SK-N-SH treated with all-trans-retinoic acid at 6 μM for 48 hours (cell line): ENCODE results near the gene ZDHHC8.

Source experiments
- ATAC-seq: fragments of 200-7000 bp; cut with Tn5 transposase; 3 replicates; pipeline ENCODE4 v1.9.1; 2020; ENCODE audit warnings: mild to moderate bottlenecking, moderate library complexity
- ARNTL ChIP-seq: fragments of 450-650 bp; formaldehyde crosslinking; IDR thresholded peaks from 2 replicates; pipeline ENCODE4 v1.5.0; 2020; ENCODE audit warnings: low read depth, mild to moderate bottlenecking, moderate library complexity, borderline replicate concordance
- BACH2 ChIP-seq: fragments of 250-450 bp; sonication (Bioruptor Pico); IDR thresholded peaks from 2 replicates; pipeline ENCODE4 v1.9.0; 2021; ENCODE audit warnings: mild to moderate bottlenecking, borderline replicate concordance
- CREB5 ChIP-seq: fragments of 250-450 bp; sonication (Bioruptor Pico); IDR thresholded peaks from 2 replicates; pipeline ENCODE4 v1.5.1; 2020; ENCODE audit warnings: low read depth, mild to moderate bottlenecking, moderate library complexity
- CSDC2 ChIP-seq: fragments of 250-450 bp; sonication (Bioruptor Pico); IDR thresholded peaks from 2 replicates; pipeline ENCODE4 v1.5.0; 2020; ENCODE audit warnings: mild to moderate bottlenecking, moderate library complexity
- ESRRG ChIP-seq: fragments of 250-450 bp; sonication (Bioruptor Pico); IDR thresholded peaks from 2 replicates; pipeline ENCODE4 v1.6.1; 2021; ENCODE audit warnings: mild to moderate bottlenecking
- GLIS3 ChIP-seq: fragments of 250-450 bp; sonication (Bioruptor Pico); IDR thresholded peaks from 2 replicates; pipeline ENCODE4 v1.5.0; 2020; ENCODE audit warnings: mild to moderate bottlenecking, moderate library complexity
- ISL1 ChIP-seq: fragments of 250-450 bp; sonication (Bioruptor Pico); IDR thresholded peaks from 2 replicates; pipeline ENCODE4 v2.1.2; 2022; ENCODE audit warnings: mild to moderate bottlenecking, moderate library complexity
- OSR1 ChIP-seq: fragments of 250-450 bp; sonication (Bioruptor Pico); IDR thresholded peaks from 2 replicates; pipeline ENCODE4 v1.8.0; 2022; ENCODE audit warnings: moderate library complexity, mild to moderate bottlenecking, inconsistent platforms
- PATZ1 ChIP-seq: fragments of 250-450 bp; sonication (Bioruptor Pico); IDR thresholded peaks from 2 replicates; pipeline ENCODE4 v1.8.0; 2020; ENCODE audit warnings: mild to moderate bottlenecking, moderate library complexity, borderline replicate concordance
- POU6F1 ChIP-seq: fragments of 250-450 bp; sonication (Bioruptor Pico); IDR thresholded peaks from 2 replicates; pipeline ENCODE4 v1.8.0; 2021; ENCODE audit warnings: low read depth, mild to moderate bottlenecking, moderate library complexity, borderline replicate concordance
- PPARA ChIP-seq: fragments of 250-450 bp; sonication (Bioruptor Pico); IDR thresholded peaks from 2 replicates; pipeline ENCODE4 v1.5.0; 2020; ENCODE audit warnings: mild to moderate bottlenecking, borderline replicate concordance
- RARB ChIP-seq: fragments of 250-450 bp; sonication (Bioruptor Pico); IDR thresholded peaks from 2 replicates; pipeline ENCODE4 v1.8.0; 2021; ENCODE audit warnings: mild to moderate bottlenecking, moderate library complexity
- SNAI2 ChIP-seq: fragments of 250-450 bp; sonication (Bioruptor Pico); IDR thresholded peaks from 2 replicates; pipeline ENCODE4 v1.5.0; 2020; ENCODE audit warnings: mild to moderate bottlenecking, moderate library complexity
- TCF4 ChIP-seq: fragments of 250-450 bp; sonication (Bioruptor Pico); IDR thresholded peaks from 2 replicates; pipeline ENCODE4 v1.8.0; 2021; ENCODE audit warnings: mild to moderate bottlenecking, moderate library complexity, borderline replicate concordance
- TSHZ2 ChIP-seq: fragments of 250-450 bp; sonication (Bioruptor Pico); IDR thresholded peaks from 2 replicates; pipeline ENCODE4 v1.5.0; 2020; ENCODE audit warnings: mild to moderate bottlenecking, moderate library complexity
- ZC3H10 ChIP-seq: fragments of 250-450 bp; sonication (Bioruptor Pico); IDR thresholded peaks from 2 replicates; pipeline ENCODE4 v1.5.1; 2021; ENCODE audit warnings: mild to moderate bottlenecking, moderate library complexity
- ZFP3 ChIP-seq: fragments of 250-450 bp; sonication (Bioruptor Pico); IDR thresholded peaks from 2 replicates; pipeline ENCODE4 v1.5.0; 2020; ENCODE audit warnings: mild to moderate bottlenecking, moderate library complexity
- ZFP30 ChIP-seq: fragments of 450-650 bp; formaldehyde crosslinking; IDR thresholded peaks from 2 replicates; pipeline ENCODE4 v1.5.0; 2022; ENCODE audit warnings: mild to moderate bottlenecking, moderate library complexity
- ZNF565 ChIP-seq: fragments of 450-650 bp; formaldehyde crosslinking; conservative IDR thresholded peaks from 2 replicates; pipeline ENCODE4 v1.5.0; 2020; ENCODE audit warnings: low read depth, mild to moderate bottlenecking, moderate library complexity
- ZNF70 ChIP-seq: fragments of 450-650 bp; formaldehyde crosslinking; IDR thresholded peaks from 2 replicates; pipeline ENCODE4 v1.5.0; 2020; ENCODE audit warnings: mild to moderate bottlenecking, moderate library complexity
- ZNF8 ChIP-seq: fragments of 450-650 bp; formaldehyde crosslinking; IDR thresholded peaks from 2 replicates; pipeline ENCODE4 v1.5.0; 2020; ENCODE audit warnings: mild to moderate bottlenecking, moderate library complexity
- TF ChIP-seq, protein P1 (sequence below): fragments of 250-450 bp; sonication (Bioruptor Pico); IDR thresholded peaks from 2 replicates; pipeline ENCODE4 v1.5.1; 2021; ENCODE audit warnings: mild to moderate bottlenecking, moderate library complexity

ZDHHC8 gene

DNA sequence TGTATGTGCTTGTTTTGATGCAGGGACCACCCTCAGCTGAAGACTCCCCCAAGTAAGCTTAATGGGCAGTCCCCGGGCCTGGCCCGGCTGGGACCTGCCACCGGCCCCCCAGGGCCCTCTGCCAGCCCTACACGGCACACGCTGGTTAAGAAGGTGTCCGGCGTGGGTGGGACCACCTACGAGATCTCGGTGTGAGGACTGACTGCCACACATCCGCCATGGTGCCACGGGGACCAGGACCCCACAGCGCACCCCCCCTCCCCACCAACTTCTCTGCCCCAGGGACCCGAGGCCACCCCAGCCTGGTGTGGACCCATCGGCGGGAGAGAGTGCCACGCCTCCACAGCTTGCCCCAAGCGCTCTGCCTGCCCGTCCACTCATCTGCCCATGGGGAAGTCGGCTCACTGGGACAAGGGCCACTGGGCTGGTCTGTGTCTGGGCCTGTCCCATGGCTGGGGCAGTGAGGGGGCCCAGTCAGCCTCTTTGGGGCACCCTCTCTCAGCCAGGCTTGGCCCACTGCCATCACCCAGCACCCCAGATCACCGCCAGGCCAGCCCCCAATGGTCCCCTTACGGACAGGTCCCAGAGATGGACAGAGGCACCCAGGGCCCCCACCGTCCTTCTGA lies 13.7 kb downstream of the ZDHHC8 start (continued):
- TF ChIP-seq ISL1 (CRISPR knock-in tag) (no peak), SNAI2 (CRISPR knock-in tag) (no peak), PPARA (CRISPR knock-in tag) (no peak), ARNTL (no peak), ZC3H10 (no peak), ZNF8 (no peak), GLIS3 (CRISPR knock-in tag) (no peak), BACH2 (CRISPR knock-in tag) (no peak), ZNF565 (CRISPR knock-in tag) (no peak)

DNA sequence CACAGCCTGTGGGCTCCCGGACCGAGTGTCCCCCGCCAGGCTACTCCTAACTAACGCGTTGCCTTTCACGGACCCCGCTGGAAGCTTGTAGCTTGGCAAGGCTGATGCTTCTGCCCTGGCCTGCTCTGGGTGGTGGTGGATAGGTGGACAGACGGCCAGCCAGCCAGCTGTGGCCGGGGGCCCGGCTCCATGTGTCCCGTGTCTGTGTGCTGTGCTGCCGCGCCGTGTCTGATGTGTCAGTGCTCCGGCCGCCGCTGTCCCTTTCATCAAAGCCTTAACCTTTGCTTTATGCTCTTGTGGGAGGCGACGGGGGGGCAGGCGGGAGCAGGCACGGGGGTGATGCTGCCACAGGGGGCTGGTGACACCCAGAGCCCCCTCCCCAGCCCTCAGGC lies 14.2 kb downstream of the ZDHHC8 start:
- TF ChIP-seq ESRRG (CRISPR knock-in tag) (no peak), OSR1 (no peak), TSHZ2 (CRISPR knock-in tag) (no peak), ZFP3 (CRISPR knock-in tag) (no peak), CSDC2 (CRISPR knock-in tag) (no peak), CREB5 (CRISPR knock-in tag) (no peak), RARB (CRISPR knock-in tag) (no peak), ZFP30 (no peak), TCF4 (CRISPR knock-in tag) (no peak)
- TF ChIP-seq, protein P1, sequence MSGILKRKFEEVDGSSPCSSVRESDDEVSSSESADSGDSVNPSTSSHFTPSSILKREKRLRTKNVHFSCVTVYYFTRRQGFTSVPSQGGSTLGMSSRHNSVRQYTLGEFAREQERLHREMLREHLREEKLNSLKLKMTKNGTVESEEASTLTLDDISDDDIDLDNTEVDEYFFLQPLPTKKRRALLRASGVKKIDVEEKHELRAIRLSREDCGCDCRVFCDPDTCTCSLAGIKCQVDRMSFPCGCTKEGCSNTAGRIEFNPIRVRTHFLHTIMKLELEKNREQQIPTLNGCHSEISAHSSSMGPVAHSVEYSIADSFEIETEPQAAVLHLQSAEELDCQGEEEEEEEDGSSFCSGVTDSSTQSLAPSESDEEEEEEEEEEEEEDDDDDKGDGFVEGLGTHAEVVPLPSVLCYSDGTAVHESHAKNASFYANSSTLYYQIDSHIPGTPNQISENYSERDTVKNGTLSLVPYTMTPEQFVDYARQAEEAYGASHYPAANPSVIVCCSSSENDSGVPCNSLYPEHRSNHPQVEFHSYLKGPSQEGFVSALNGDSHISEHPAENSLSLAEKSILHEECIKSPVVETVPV (CRISPR knock-in tag) = no peak
- ATAC-seq = no peak

GRCh38 chr22:20146777-20147176 lies 15.2 kb downstream of the ZDHHC8 start:
- ATAC-seq = no peak
- TF ChIP-seq OSR1 = no peak
- TF ChIP-seq TCF4 (CRISPR knock-in tag) = no peak
- TF ChIP-seq RARB (CRISPR knock-in tag) = no peak
- no peak for TF ChIP-seq POU6F1
- TF ChIP-seq ZC3H10 = no peak
- TF ChIP-seq SNAI2 (CRISPR knock-in tag) = no peak
- no peak for TF ChIP-seq ZFP30
- TF ChIP-seq ZNF8 = no peak
- no peak for TF ChIP-seq TSHZ2 (CRISPR knock-in tag)
- TF ChIP-seq ARNTL = no peak
- TF ChIP-seq, protein P1 (CRISPR knock-in tag) = no peak
- TF ChIP-seq BACH2 (CRISPR knock-in tag) = no peak
- TF ChIP-seq ZNF70 (CRISPR knock-in tag) = no peak
- no peak for TF ChIP-seq PATZ1
- no peak for TF ChIP-seq PPARA (CRISPR knock-in tag)
- no peak for TF ChIP-seq ESRRG (CRISPR knock-in tag)
- no peak for TF ChIP-seq ZNF565 (CRISPR knock-in tag)
- no peak for TF ChIP-seq CSDC2 (CRISPR knock-in tag)
- TF ChIP-seq GLIS3 (CRISPR knock-in tag) = no peak
